T-helper 2 cell (primary cell): Measurements from ENCODE around the gene ABCB7.
"Not testable (repeated sequence)": the region's sequence is repeated elsewhere in the genome, so short reads cannot be mapped to it uniquely, and the experiment has no call there.

ENCODE experiments used
- DNase-seq, 5 experiments: peaks; one replicate each; pipeline versions ENCODE4 v3.0.0 to v3.0.0-alpha.2; 2012 to 2022
- total RNA-seq, 2 donors: gene quantifications; one replicate each; lab custom pipeline; 2026; lab: John Stamatoyannopoulos, UW

Gene ABCB7
- total RNA-seq = 24.6 to 31.0 reads per million in 2 donors

DNA sequence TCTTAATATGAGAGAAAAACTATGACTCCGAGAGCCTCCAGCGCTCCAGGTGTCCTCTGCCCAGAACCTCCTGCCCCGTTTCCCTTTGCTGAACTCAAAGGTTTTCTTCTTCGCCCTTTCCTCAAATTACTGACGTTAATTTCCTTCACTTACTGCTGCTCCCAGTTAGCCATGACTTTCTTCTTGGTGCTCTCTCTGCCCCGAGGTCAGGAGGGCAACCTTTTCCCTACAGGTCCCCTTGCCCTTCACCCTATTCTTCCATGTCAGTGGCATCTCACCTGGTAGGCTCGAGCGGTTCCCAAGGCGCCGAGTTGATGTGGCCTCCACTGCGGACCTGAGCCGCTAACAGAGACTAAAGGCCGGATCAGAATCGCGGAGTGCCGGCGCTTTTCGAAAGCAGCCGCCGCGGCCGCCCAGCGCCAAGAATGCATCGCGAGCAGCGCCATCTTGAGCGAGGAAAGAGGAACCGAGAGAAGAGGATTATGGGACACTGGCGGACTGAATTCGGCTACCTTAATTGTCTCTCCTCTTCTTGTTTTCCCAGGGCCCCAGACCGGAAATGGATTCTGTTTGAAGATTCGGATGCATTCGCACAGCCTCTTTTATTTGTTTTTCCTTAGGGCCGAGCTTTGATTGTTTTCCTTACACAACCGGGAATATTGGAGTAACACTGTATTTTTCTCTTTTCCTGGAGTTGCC, at the start of gene ABCB7:
TSS of gene ABCB7 (minus strand) at position 457 of the 699 bp plus-strand sequence. CDS start at position 446, 11 bp downstream.
- DNase-seq = peak; percentile 15 to 79 (median 43)

GRCh38 chrX:75188415-75189206, 32.5 kb upstream of the ABCB7 start:
- DNase-seq = not testable (repeated sequence)

DNA sequence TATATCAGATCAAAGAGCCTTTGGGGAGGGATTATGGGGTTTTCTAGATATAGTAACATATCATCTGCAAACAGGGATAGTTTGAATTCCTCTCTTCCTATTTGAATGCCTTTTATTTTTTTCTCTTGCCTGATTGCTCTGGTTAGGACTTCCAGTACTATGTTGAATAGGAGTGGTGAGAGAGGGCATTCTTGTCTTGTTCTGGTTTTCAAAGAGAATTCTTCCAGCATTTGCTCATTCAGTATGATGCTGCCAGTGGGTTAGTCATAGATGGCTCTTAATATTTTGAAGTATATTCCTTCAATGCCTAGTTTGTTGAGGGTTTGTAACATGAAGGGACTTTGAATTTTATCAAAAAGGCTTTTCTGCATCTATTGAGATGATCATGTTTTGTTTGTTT, 25.6 kb upstream of the ABCB7 start:
- DNase-seq = no peak

GRCh38 chrX:75179536-75180293, 23.6 kb upstream of the ABCB7 start:
- not testable (repeated sequence) for DNase-seq

- not testable (repeated sequence) for DNase-seq
These were observed 16.3 kb upstream of the ABCB7 start for GRCh38 chrX:75172257-75172890.

DNA sequence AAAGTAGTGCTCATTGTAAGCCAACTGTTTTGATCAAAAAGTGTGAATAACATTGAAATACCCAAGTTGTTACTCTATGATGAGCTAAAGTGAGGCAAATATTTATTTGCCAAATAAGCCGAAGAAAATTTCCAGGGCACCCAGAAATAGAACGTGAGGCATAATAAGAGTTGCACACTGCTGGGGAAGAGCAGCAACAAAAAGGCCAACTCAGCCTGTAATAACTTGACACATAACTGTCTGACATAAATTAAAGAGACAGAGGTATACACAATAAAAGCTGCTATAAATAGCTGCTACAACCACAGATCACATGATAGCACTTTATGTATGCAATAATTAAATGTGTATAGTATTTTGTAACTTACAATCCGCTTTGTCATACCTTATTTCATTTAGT, 2.0 kb upstream of the ABCB7 start:
- DNase-seq = no peak

- DNase-seq = peak in 1 of 5 experiments; percentile 26
These were observed 455 bp upstream of the ABCB7 start for GRCh38 chrX:75156531-75156945.

DNA sequence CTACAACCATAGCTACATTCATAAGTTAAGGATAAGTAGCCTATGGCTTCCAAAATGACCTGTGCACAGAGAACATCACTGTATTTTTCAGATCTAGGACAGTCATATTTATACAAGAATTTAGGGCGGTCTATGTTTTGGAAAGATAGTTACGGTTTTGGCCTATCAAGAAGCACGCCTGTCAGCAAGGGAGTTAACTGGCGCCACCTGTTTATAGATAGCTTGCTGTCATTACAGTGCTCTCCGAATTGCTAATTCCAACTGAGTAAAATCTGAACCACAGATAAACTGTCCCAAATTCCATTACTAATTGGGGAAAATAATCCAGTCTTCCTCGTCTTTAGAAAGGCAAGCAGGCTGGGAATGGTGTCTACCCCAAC, 646 bp downstream of the ABCB7 start:
- peak in 1 of 5 experiments; percentile 52 for DNase-seq

GRCh38 chrX:75154871-75155270, 1.2 kb downstream of the ABCB7 start:
- DNase-seq = no peak

DNA sequence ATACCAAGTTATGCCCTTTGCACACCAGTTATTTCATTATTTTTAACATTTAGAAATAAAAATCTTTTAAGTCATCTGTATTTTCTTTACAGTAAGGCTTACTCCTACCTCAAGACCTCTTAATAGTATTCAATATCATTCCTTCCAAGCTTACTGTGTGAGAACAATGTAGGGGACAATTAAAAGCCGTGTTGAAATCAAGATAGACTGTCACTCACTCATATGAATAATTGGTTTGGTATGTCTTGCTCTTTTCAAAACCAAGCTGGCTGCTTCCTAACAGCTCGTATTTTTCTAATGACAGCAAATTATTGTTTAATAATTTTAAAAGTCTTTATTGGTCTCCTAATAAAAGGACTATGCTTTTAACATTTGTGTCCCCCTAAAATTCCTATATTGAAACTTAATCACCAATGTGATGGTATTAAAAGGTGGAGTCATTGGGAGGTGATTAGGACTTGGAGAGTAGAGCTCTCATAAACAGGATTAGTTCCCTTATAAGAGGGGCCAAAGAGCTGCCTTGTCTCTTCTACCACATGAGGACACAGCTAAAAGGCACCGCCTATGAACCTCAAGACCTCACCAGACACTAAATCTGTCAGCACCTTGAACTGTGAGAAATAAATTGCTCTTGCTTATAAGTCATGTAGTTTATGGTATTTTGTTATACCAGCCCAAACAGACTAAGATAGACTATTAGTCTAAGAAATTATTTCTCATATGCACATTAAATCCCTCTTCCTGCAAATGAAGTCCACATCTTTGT, 4.1 kb downstream of the ABCB7 start:
- no peak for DNase-seq

DNA sequence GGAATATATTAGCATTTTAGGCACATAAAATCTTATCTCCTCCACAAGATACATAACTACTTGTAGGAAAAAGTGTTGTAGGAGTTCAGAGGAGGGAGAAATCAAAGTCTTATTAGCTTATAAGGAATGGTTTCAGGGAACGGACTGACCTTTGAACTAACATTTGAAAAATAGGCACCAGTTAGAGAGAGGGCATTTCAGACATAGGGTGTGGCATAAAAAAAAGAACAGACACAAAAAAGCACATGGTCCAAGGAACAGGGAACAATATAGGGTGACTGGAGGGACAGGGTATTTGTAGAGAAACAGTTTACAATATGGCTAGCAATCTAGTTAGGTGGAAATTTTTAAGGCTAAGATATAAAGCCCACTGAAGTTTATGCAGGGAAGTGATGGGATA, 6.4 kb downstream of the ABCB7 start:
- no peak for DNase-seq

- no peak for DNase-seq
These were observed 23.4 kb downstream of the ABCB7 start for GRCh38 chrX:75132672-75133071.

DNA sequence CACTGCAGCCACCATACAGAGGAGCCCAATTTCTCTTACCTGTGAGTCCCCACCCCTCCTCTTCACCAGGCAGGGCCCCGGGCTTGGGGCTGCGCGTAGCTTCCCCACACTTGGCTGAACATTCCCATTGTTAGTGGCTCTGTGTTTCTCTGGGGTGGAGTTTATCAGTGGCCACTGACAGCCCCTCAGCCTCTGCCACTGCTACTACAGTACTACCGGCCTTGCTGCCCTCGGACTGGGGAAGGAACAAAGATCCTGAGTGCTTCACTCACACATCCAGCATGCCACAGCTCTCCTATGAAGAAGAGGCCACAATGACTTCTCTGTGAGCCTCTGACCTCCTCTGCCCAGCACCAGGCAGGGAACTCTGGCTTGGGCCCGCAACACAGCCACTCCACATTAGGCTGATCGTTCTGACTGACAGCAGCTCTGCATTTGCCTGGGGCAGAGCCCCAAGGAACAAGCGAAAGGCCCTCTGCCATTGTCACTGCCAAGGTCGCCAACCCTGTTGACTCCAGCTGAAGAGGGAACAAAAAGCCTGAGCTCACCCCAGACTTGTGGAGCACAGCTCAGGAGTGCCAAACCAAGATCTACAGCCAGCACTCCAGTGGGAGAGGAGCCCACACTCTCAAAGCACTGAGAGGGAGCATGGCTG, 24.0 kb downstream of the ABCB7 start:
- DNase-seq = no peak

DNA sequence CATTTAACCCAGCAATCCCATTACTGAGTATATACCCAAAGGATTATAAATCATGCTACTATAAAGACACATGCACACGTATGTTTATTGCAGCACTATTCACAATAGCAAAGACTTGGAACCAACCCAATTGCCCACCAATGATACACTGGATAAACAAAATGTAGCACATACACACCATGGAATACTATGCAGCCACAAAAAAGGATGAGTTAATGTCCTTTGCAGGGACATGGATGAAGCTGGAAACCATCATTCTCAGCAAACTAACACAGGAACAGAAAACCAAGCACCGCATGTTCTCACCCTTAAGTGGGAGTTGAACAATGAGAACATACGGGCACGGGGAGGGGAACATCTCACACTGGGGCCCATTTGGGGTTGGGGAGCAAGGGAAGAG, 27.0 kb downstream of the ABCB7 start:
- DNase-seq = not testable (repeated sequence)

GRCh38 chrX:75118296-75118695, 37.8 kb downstream of the ABCB7 start:
- DNase-seq = no peak

DNA sequence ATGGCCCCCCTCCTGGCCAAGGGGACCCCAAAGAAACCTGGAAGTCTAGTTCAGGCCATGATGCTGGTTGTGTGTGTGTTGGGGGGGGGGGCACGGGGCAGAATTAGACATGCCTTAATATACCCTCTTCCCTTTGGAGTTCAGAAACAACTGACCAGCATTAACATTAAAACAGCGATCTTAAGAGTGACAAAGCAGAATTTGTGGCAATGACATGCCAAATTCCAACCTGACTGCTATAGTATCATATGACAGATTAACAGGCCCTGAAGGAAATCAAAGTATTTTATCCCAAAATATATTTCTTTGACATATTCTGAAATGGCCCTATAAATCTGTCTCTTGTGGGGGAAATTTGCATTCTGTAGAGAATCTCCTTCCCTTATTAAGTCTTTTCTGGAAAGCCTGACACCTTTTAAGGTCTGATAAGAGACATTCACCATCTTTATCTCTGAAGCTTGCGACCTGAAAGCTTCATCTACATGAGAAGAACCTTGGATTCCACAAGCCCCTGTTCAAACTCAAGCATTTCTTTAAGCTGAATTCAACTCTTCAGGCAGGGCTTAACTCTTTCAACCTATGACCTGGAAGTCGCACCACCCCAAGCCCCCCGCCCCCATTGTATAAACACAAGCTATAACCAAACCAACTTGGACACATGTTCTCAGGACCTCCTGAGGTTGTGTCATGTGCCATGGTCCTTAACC, 40.2 kb downstream of the ABCB7 start:
- no peak for DNase-seq

DNA sequence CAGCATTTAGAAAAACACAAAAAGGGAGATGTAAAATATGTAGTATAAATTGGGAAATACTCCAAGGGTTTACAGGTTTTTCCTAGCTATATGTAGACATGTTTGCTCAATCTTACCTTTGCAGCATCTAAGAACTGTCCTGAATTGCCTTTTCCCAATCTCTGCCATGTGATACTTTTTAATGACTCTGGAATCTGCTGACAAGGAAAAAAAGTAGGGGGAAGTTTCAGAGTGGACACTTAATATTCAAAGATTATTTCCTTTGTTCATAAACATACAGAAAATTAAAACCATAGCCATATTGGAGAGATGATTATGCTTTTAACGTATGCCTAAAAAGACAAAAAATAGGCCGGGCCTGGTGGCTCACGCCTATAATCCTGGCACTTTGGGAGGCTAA, 41.4 kb downstream of the ABCB7 start:
- no peak for DNase-seq

GRCh38 chrX:75113664-75114063, 42.4 kb downstream of the ABCB7 start:
- DNase-seq = no peak

DNA sequence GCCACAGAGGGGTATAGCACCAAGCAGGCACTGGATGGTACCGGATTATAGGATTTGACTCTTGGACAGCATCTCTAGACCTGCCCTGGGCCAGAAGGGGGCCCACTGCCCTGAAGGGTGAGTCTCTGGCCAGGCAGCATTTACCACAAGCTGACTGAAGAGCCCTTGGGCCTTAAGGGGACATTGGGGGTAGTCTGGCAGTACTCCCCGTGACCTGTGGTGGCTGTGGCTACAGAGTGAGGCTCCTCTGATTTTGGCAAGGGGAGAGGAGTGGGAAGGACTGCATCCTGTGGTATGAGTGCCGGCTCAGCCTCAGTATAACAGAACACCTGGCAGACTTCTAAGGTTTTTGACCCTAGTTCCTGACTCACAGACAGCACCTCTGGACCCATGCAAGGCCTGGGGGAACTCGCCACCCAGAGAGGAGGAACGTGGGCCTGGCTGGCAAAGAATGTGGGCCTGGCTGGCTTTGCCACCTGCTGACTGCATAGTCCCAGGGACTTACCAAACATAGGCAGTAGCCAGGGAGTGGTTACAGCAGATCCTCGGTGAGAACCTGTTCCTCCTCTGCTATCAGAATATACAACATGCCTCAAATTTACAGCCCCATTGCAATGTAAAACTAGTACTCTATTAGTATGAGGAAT, 48.1 kb downstream of the ABCB7 start:
- DNase-seq = no peak

GRCh38 chrX:75106772-75107171, 49.3 kb downstream of the ABCB7 start:
- DNase-seq = no peak
